ENCODE measurements around the gene HHATL. TPM values are rescaled to one million over a fixed set of nuclear protein-coding genes. Genes with fewer than 3 reads are reported as not detected.

The HHATL gene
- total and polyA plus RNA-seq, 8 donors = 0.29 to 1.3 (median 1.0) TPM; not detected in 1

DNA sequence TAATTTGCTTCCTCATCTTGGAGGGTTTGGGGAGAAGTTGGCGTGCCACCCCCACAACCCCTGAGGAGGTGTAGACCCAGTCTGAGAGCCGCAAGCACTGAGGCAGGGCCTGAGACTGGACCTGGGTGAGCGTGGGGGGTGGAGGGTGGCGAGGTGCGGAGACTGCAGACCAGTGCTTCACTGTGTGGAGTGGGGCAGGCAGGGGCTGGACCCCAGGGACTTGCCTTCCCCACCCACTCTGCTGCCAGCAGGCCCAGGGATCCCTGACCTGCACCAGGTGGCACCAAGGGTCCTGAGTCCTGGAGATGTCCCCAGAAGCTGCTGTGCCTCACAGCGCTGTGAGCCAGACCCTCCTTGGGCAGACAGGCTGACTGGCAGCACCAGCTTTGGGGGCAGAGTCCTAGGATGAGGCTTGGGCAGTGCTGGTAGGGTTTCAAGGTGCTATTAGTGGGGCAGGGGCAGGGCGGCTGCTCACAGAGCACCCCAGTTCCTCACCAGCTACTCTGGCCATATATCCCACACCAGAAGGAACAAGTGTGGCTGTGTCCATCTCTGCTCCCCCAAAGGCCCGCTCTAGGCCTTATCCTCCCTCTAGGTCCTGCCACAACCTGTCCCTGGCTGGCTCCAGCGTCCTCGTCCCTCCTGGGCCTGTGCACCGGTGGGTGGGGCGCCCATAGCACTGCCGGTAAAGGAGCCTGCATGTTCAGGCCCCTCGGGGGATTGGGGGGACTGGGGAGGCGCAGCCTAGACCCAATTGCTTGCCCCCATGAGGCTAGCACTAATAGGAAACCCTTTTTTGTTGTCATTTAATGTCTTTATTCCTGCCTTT, 37.3 kb downstream of the HHATL start:
- intact Hi-C loops (cut with DNase I) = no loop called here
- ATAC-seq (no peak), DNase-seq (peak in 1 of 4 donors; percentile 75)
- H3K4me3 ChIP-seq = no peak overlapping the region
- no peaks in the 10 kb centered on the region for H3K9me3 ChIP-seq
- H3K27me3 ChIP-seq = no peaks in the 10 kb centered on the region
- no peak for TF ChIP-seq CTCF (IDR thresholded peaks at IDR 0.05)
- H3K4me1 ChIP-seq = no peaks in the 10 kb centered on the region
- H3K27ac ChIP-seq = no peak overlapping the region
- peaks cover 0 to 26% of the 10 kb centered on the region in 2 donors for H3K36me3 ChIP-seq

DNA sequence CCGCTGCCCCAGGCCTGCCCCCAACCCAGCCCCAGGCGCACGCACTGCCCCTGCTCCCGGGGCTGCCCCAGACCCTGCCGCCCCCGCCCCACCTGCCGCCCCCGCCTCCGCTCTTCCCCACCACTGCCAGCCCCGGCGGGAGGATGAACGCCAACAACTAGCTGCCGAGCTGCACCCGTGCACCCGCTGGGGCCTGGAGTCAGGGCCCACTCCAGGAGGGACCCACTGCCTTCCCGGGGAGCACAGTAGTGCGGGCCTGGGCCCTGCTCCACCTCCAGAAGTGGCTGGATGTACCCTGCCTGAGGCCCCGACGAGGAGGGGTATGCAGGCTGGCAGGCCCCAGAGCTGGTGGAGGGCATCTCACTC, 38.2 kb downstream of the HHATL start:
- ATAC-seq = no peak
- Histone ChIP-seq H3K27ac (no peak overlapping the region), H3K27me3 (no peaks in the 10 kb centered on the region), H3K9me3 (no peaks in the 10 kb centered on the region), H3K36me3 (peaks cover 0 to 35% of the 10 kb centered on the region in 2 donors), H3K4me3 (no peak overlapping the region), H3K4me1 (peaks cover 0 to 4% of the 10 kb centered on the region in 2 donors)
- intact Hi-C loops (cut with DNase I) = no loop called here
- TF ChIP-seq CTCF (IDR thresholded peaks at IDR 0.05) = no peak
- no peak for DNase-seq

GRCh38 chr3:42663581-42664437, 38.8 kb downstream of the HHATL start:
- Histone ChIP-seq H3K4me1 (peaks cover 0 to 10% of the 10 kb centered on the region in 2 donors), H3K4me3 (no peak overlapping the region), H3K9me3 (no peaks in the 10 kb centered on the region), H3K27me3 (no peaks in the 10 kb centered on the region), H3K36me3 (peaks cover 0 to 40% of the 10 kb centered on the region in 2 donors), H3K27ac (no peak overlapping the region)
- no peak for TF ChIP-seq CTCF (IDR thresholded peaks at IDR 0.05)
- peak; percentile 39 for ATAC-seq
- peak in 1 of 4 donors; percentile 80 for DNase-seq
- intact Hi-C loops (cut with DNase I) = no loop called here

GRCh38 chr3:42662813-42663535, 39.6 kb downstream of the HHATL start:
- no peaks in the 10 kb centered on the region for H3K9me3 ChIP-seq
- H3K27ac ChIP-seq = no peak overlapping the region
- peaks cover 0 to 47% of the 10 kb centered on the region in 2 donors for H3K36me3 ChIP-seq
- intact Hi-C loops (cut with DNase I) = no loop called here
- DNase-seq (peak in 1 of 4 donors; percentile 47), ATAC-seq (no peak)
- no peak overlapping the region for H3K4me3 ChIP-seq
- H3K27me3 ChIP-seq = no peaks in the 10 kb centered on the region
- H3K4me1 ChIP-seq = peaks cover 0 to 10% of the 10 kb centered on the region in 2 donors
- no peak for TF ChIP-seq CTCF (IDR thresholded peaks at IDR 0.05)
